HG02885 (cell line): ENCODE data around the gene NTNG1.
"Not testable (repeated sequence)": the region's sequence is repeated elsewhere in the genome, so short reads cannot be mapped to it uniquely, and the experiment has no call there.

Source experiments
- ATAC-seq: cut with Tn5 transposase; IDR thresholded peaks from one replicate; pipeline ENCODE4 v1.9.1; 2021; ENCODE audit warnings: mild to moderate bottlenecking; ENCODE audit not compliant: unreplicated experiment, poor library complexity

Gene NTNG1

DNA sequence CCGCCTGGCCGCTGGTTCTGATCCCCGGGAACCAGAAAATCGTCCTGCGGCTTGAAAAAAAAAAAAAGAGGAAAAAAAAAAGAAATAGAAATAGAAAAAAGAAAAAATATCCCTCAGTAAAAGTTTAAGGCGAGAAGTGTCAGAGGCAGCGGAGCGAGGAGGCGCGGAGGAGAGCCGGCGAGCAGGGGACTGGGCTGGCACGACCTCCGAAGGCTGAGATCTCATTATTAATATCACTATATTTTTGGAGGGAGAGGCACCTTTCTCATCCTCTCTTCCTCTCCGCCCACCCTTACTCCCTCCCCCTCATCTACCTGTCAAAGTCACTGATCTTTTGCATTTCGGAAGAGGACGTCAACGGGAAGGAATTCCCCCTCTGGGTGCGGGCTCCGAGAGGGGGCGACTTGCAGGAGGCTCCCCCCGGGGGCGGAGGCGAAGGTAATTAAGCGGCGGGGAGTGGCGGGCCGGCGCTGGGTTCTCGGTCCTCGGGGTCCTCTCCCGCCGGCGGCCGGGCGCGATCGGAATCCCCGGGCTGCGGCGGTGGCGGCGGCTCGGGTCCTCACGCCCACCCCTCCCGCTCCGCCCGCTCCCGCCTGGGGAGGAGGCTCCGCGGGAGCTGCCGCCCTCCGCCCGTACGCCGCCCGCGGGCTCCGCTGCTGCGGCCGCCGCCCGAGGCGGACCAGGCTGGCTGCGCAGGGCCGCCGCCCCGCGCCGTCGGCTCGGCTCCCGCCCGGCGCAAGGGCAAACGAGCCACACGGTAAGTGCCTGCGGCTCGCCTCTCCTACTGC, at the start of gene NTNG1:
NTNG1 (plus strand) TSS at position 337 of the 788 bp plus-strand sequence.
- peak; percentile 56 for ATAC-seq

DNA sequence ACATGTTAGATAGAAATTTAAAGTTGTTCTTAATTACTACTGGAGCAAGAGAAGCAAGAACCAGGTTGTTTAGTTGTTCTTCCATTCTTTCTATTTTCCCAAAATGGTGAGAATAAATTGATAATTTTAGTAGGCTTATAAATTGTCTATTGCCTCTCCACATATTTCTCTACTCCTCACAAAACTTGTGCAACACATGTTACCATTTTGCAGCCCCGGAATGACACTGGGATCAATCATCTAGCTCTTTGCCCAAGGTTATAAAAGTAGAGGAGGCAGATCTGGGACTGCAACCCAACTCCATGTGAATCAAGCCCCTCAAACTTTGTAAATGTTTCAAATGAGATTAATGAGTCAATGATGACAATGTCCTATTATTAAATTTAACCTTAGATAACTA, 49.4 kb upstream of the NTNG1 start:
- no peak for ATAC-seq

DNA sequence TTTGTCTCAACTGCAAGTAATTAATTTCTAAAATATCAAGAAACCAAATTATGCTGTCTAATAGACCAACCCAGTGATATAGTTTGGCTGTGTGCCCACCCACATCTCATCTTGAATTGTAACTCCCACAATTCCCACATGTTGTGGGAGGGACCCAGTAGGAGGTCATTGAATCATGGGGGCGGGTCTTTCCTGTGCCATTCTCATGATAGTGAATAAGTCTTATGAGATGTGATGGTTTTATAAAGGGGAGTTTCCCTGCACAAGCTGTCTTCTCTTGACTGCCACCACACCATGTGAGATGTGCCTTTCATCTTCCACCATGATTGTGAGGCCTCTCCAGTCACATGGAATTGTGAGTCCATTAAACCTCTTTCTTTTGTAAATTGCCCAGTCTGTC, 47.4 kb upstream of the NTNG1 start:
- not testable (repeated sequence) for ATAC-seq

DNA sequence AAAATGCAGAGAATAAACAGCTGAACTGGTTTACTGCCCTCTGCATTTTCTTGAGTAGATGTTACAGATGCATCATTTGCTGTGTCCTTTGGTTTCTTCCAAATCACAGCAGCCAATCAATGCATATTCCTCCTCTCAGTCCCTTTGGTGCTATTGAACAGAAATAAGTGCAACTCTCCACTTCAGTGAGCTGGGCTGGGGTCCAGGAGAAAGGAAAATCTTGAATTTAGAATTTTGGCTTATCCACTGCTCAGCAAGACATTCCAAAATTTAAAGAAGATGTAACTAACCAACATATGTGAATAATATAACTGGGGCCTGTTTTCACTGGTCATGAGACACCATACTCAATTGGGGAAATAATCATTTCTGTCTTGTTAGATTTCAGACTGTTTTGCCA, 45.2 kb upstream of the NTNG1 start:
- ATAC-seq = no peak

DNA sequence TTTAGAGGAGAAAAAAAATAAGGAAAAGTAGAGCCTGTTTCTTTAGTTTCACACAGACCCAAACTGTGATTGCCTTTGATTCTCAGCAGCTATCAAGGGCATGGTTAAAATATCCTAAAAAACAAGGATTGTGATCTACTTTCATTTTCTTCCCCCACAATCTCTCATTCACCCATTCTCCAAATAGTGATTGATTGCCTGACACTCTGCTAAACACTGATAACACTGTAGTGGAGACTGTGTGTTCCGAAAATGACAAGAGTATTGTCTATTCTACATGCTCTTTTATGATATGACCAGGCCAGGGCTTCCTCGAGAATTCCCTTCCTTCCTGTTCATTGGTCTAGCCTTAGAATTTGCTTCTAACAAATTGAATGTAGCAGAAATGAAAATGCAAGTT, 44.1 kb upstream of the NTNG1 start:
- ATAC-seq = no peak

DNA sequence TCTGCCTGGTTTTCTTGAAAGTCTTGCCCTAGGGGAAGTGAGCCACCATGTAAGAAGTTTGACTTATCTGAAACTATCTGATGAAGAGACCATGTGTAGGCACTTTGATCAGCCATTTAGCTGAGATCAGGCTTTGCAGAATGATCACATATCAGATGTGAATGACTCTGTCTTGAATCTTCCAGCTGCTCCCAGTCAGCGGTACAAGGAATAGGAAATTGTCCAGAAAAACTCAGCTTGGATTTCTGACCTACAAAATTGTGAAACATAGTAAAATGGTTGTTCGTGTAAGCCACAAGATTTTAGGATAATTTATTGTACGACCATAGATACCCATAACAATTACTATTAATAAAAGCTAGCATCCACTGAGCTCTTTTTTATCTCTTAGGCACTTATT, 41.9 kb upstream of the NTNG1 start:
- no peak for ATAC-seq

DNA sequence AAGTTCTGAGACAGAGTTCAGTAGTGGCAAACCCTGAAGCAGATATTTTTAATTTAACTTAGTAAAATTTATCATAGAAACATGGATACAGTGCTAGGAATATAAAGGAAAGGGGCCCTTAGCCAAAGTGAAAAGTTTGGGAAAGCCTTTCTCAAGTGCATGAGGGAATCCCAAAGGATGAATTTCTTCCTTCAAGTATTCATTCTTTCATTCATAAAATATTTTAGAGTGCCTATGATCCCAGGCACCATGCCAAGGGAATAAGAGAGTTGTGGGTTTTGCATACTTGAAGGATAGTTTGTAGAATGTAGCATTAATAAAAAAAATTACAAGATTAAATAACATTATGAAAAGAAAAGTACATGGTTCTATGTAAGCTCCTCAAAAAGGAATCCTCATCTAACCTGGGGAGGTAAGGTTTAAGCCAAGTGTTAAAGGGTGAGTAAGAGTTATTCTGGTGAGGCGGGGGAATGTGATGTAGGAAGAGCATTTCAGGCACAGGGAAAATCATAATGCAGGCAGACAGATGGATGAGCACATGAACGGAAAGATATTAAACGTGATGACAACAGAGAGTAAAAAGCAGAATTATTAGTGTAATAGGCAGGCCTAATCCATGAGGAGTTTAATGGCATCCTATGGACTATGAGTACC, 40.4 kb upstream of the NTNG1 start:
- no peak for ATAC-seq

DNA sequence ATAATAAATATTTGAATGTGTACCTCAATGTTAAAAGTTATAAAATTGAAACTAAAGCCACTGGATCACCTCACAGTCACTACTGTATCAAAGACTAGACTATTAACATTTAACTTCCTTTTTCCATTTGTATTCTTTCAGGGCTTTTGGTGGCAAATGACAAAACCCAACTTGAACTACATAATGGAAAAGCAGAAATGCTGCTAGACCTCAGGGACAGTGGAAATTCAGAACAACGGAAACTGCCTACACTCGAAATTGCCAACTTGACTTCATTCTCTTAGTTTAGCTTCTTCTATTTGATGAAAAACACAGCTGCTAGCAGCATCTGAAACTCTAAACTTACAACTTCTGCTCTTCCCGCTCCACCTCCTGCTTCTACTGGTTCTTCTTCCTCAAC, 34.9 kb upstream of the NTNG1 start:
- peak; percentile 86 for ATAC-seq

DNA sequence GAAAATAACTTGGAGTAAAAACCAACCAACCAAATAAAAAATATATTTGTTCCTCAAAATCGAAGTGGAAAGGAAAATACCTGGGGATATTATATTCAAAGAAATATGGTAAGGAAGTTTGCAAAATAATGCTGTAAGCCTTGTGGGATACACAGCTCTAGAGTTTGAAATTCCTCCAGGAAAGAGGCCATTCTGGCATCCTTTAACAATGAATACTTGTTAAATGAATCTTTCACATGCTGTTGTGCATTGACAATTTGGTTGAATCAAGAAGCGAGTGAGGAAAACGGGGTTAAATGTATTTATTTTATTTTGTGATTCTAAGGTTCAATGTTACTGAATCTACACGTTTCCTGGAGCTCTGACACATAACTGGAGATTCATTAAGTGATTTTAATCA, 30.5 kb upstream of the NTNG1 start:
- ATAC-seq = no peak

DNA sequence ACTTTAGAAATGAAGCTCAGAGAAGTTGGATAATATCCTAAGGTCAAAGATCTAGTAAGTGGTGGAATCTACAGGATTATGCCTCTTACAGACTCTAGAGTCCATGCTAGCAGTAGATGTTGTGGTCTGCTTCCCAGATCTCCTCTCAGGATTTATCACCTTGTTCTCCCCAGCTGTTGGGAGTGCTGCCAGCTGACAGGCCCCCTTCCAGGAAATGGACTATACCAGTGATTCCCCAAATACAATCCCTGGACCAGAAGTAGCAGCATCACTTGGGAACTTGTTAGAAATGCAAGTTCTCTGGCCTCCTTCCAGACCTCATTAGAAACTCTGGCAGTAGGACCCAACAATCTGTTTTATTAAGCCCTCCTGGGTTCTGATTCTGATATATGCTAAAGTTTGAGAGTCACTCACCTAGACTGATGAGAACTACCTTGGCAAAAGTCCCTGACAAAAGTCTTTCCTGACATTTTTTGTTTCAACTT, 24.5 kb upstream of the NTNG1 start:
- ATAC-seq = no peak

DNA sequence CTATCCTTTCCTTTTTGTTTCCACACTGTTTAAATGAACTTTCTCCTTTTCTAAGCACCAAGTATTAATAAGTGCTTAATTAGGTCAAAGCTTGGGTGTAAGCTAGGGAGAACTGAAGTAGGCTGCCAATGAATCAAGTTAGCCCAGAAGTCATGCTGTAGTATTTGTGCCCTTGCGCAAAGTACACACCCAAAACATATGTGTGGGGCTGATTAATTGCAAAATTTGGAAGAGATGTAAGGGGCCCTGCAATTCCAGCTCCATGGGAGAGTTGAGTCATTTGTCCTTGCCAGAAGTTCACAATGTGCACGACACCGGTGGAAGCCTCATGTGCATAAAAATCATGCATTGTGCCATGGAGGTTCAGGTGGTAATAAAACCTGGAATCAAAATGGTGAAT, 18.6 kb upstream of the NTNG1 start:
- no peak for ATAC-seq

DNA sequence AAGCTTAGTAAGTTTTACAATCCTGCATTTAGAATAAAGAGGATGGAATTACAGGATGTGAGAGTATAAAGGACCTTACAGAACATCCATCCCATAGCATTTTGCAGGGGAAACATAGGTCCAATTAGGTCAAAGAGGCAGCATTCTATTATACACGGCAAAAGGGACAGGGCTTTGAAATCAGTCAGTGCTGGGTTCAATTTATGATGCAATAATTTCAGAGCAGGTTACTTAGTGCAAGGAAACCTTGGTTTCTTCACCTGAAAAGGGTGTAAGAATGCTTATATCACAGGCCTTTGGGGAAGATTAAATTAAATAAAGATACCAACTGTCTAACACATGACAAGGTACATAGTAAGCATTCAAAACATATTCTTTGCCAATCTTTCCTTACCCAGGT, 17.1 kb upstream of the NTNG1 start:
- ATAC-seq = no peak

DNA sequence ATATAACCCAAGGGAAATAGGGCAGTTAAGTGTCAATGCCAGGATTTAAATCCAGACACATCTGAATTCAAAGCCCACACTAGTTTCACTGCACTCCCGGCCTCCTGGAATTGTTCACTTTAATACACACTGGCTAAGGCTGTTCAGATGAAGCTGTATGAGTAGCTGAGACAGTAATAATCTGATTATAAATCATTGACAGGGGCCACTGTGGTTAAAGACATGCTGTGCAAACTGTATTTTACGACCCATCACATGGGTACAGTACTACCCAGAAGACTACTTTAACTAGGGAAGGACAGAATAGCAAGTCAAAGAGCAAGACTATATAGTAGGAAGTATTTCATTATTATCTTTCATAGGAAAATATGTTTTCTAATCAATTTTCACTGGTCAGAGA, 16.1 kb upstream of the NTNG1 start:
- no peak for ATAC-seq

DNA sequence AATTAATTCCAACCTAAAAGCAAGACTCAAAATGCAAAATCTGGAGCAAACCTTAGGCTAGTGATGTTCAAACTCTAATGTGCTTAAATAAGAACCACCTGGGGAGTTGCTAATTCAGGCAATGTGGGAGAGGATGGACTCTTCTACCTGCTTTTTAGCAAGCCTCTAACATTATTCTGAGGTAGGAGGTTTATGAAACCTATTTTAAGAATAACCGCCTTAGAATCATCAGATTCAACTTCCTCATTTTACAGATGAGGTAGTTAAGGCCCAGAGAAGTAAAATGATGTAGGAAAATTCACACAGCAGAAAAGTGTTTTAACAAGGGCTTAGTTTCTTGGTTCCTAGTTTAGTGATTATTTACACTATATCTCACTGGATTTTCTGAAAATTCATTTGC, 8.6 kb upstream of the NTNG1 start:
- peak; percentile 73 for ATAC-seq

DNA sequence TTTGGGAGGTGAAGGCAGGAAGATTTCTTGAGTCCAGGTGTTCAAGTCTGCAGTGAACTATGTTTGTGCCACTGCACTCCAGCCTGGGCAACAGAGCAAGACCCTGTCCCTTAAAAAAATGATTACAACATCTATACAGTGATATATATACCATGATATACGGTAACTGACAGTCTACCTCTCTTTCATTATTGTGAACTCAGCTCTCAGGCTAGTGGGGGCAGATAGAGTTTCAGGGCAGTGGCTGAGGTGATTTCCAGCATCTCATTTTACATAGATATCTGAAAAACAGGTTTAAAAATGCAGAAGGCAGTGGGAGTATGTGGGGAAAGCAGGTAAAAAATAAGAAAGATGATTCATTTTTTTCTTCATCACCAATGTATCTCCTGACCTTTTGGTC, 8.1 kb upstream of the NTNG1 start:
- peak; percentile 82 for ATAC-seq

DNA sequence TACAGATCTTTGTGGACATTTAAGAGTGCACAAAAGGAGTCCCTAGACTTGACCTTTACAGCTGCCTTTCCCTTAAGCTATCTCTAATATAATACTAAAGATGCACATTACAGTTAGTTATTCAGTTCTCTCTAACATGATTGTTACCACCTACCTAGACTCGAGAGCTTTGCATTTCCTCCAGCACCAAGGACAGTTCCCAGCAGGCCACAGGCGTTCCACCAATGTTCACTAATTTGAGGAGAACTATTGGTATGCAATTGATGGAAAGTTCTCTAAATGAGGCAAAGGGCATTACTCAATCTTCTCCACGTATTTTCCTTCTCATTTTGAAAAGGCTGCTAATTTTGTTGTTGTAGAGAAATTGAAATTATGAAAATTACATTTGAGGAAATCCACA, 5.4 kb upstream of the NTNG1 start:
- peak; percentile 22 for ATAC-seq

DNA sequence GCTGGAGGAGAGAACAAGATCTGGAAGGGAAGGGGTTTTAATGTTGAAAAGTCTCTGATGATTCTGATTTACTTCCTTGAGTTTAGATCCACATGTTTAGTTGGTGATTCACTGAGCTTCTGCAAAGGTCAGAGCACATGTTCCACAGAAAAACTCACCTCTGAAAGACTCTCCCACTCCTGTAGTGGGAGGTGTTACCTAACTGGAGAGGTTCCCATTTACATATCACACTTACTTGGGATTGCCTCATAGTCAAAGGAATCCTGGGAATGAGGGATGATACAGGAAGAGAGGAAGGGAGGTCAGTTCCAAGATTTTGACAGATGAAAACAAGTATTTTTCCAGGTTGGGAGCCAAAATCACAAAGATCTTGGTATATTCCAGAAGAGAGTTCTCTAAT, 2.7 kb upstream of the NTNG1 start:
- ATAC-seq = no peak

DNA sequence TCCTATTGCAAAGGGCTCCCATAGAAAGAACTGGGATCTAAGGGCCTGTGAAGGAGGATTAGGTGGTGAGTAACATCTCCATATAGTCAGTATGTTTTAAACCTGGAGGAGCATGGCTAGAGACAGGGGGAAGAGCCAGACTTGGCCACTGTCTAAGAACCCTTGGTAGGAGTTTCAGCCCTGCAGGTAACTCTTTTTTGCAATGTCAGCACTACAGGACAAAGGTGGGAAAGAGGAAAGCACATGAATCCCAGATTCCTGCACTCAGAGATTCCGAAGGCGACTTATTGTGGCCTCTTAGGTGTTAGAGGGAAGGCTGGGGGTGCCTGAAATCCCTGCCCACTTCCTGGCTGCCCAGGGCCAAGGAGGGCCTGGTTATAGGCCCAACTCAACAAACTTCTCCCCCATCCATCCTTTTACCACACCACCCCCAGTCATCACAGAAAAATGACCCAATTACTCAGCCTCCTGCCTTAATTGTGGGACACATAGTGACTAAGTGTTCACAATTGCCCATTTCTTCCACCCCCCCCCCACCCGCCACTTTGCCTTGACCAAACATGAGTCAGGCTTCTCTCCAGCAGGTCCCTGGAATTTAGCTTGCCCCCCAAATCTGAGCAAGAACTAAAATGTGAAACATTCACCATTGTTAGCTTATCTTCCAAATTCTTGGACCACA, 1.9 kb upstream of the NTNG1 start:
- ATAC-seq = no peak

DNA sequence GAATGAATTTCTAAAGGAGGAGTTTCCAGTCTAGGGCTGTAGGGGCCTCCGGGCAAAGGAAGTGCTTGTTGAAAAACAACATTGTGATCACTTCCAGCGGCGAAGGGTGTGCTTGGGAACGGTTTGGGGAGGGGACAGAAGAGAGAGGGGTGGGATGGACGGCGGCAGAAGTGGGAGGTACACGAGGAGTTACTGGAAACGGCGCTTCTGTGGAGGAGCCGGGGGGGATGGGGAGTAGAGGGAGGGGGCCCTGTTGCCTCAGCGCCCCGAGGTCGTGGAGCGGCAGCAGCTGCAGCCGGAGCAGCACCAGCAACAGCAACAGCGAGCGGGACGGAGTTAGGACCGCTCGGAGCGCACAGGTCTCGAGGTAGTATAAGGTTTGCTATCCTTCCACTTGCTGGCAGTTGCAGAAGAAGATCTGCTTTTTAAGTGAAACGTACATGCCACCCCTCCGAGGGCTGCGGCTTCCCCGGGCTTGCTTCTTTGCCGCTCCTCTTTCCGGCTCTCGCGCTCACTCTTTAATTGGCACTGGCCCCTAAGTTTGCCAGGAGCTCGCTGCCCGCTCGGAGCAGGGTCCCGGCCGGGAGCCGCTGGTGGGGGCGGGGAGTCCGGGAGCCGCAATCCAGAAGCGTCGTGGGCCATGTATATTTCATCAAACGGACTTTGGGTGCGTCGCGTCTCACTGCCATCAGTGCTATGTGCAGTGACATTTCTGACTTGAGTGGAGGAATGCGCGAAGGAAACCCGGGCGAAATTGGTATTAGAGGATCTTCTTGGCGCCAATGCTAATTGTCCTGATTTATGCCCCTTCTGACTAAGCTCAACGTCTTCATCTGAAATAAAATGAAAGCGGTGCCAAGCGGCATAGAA, 771 bp upstream of the NTNG1 start:
- ATAC-seq = peak; percentile 24

DNA sequence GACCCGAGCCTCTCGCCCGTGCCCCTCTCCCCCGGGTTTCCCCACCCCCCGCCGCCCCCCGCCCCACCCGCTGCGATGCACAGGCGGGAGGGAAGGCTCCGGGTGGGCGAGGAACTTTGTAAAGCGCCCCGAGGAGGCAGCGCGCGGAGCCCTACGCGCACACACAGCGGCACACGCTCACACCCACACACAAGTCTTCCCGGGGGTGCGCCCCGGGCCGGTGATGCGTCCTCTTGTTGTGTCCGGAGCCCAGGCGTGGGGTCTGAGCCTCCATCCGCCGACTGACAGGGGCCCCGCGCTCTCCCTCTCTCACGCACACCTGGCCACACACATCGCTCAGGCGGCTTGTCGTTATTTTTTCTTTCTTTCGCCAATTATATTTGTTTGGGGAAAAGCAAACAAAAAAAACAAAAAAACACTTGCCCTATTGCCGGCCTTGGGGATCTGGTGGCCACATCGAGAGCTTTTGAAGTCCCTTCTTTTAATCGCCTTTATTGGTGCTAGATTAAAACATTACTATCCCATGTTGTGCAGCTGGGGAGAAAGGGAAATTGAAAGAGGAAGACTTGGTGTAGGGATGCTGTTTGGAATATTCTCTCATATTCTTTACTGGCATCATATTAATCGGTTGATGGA, 770 bp downstream of the NTNG1 start:
- peak; percentile 61 for ATAC-seq
